HCT116 (cell line): ENCODE measurements around the gene ZNF618. TPM values are rescaled to one million over a fixed set of nuclear protein-coding genes. Genes with fewer than 3 reads are reported as not detected.

Source experiments
- ATAC-seq: fragments of 200-7000 bp; cut with Tn5 transposase; 2 replicates; pipeline ENCODE4 v1.9.1; 2020; ENCODE audit warnings: mild to moderate bottlenecking, moderate library complexity
- BruUV-seq: library from RNA; stranded (reverse); fragments of 400-500 nt; replicated peaks from 2 replicates; lab custom pipeline; 2021; lab: Mats Ljungman, UMichigan
- CTCF ChIA-PET: fragments of 300-600 bp; sonication (Branson Sonifier 250); formaldehyde crosslinking; loops from one replicate; lab custom pipeline; 2021; ENCODE audit warnings: antibody characterized with exemption; lab: Charles Lee
- POLR2A ChIA-PET: fragments of 300-600, 350-600 bp; sonication (Branson Sonifier 250); formaldehyde crosslinking; loops from one replicate; lab custom pipeline; 2021; ENCODE audit warnings: antibody characterized with exemption; lab: Charles Lee
- RAD21 ChIA-PET, 2 experiments: fragments of 300-600 bp; sonication (Branson Sonifier 250); formaldehyde crosslinking; loops; one replicate each; lab custom pipeline; 2023; ENCODE audit warnings: low total read pairs in 2 of 2; ENCODE audit not compliant: uncharacterized antibody in 2 of 2, unreplicated experiment in 2 of 2, low non-redundant PET in 1 of 2; lab: Charles Lee
- DNase-seq: peaks from one replicate; pipeline ENCODE4 v3.0.0-alpha.2; 2010; ENCODE audit warnings: low read depth, low spot score
- H2AFZ ChIP-seq: fragments of 200-600 bp; shearing (Covaris generic), sonication (generic); 2 replicates; pipeline ENCODE4 v1.6.1; 2017; ENCODE audit warnings: low read depth, mixed run types, mixed read lengths, antibody characterized with exemption, low read length; ENCODE audit not compliant: poor library complexity, severe bottlenecking
- H3K27ac ChIP-seq: 2 replicates; pipeline ENCODE4 v1.5.1; 2012; ENCODE audit warnings: low read depth, low read length
- H3K27me3 ChIP-seq: fragments of 200-600 bp; sonication (generic); 2 replicates; pipeline ENCODE4 v1.6.1; 2016; ENCODE audit warnings: mixed run types, low read length, mixed read lengths; ENCODE audit not compliant: insufficient read depth
- H3K36me3 ChIP-seq, 2 experiments: fragments of 200-500 bp in 1 of 2; fragments of 200-600 bp in 1 of 2; sonication (Bioruptor generic) in 1 of 2; sonication (generic) in 1 of 2; 2 replicates each; pipeline versions ENCODE4 v1.5.1 to v1.6.1; 2014 to 2016; ENCODE audit warnings: low read length in 2 of 2, inconsistent platforms in 1 of 2, mixed read lengths in 1 of 2, mixed run types in 1 of 2; ENCODE audit not compliant: insufficient read depth in 2 of 2, control insufficient read depth in 1 of 2
- H3K4me1 ChIP-seq, 2 experiments: fragments of 200-600 bp in 1 of 2; sonication (generic) in 1 of 2; 2 replicates each; pipeline versions ENCODE4 v1.5.1 to v1.6.1; 2012 to 2017; ENCODE audit warnings: low read length in 2 of 2, inconsistent platforms in 1 of 2, mild to moderate bottlenecking in 1 of 2, mixed read lengths in 1 of 2, mixed run types in 1 of 2, moderate library complexity in 1 of 2; ENCODE audit not compliant: insufficient read depth in 2 of 2, control insufficient read depth in 1 of 2
- H3K4me2 ChIP-seq: fragments of 200-600 bp; sonication (generic); 2 replicates; pipeline ENCODE4 v1.6.1; 2017; ENCODE audit warnings: mixed run types, low read length, mixed read lengths
- H3K4me3 ChIP-seq, 2 experiments: fragments of 200-600 bp in 1 of 2; sonication (generic) in 1 of 2; replicated peaks in 1 of 2; 2 replicates each; pipeline ENCODE4 v1.5.1; 2011 to 2016; ENCODE audit warnings: low read length in 2 of 2, control low read depth in 1 of 2, low read depth in 1 of 2, mild to moderate bottlenecking in 1 of 2, mixed read lengths in 1 of 2, mixed run types in 1 of 2
- H3K79me2 ChIP-seq: fragments of 200-600 bp; sonication (generic); 2 replicates; pipeline ENCODE4 v1.6.1; 2017; ENCODE audit warnings: mild to moderate bottlenecking, mixed run types, low read length, moderate library complexity, mixed read lengths; ENCODE audit not compliant: insufficient read depth
- H3K9ac ChIP-seq: fragments of 200-600 bp; sonication (generic); 2 replicates; pipeline ENCODE4 v1.6.1; 2016; ENCODE audit warnings: low read length, mixed read lengths
- H3K9me2 ChIP-seq: fragments of 200-600 bp; sonication (generic), shearing (Covaris generic); 2 replicates; pipeline ENCODE4 v1.6.1; 2017; ENCODE audit warnings: mixed run types, mild to moderate bottlenecking, moderate library complexity; ENCODE audit not compliant: insufficient read depth
- H3K9me3 ChIP-seq, 2 experiments: fragments of 200-500 bp in 1 of 2; fragments of 200-600 bp in 1 of 2; sonication (Bioruptor generic) in 1 of 2; sonication (generic) in 1 of 2; 2 replicates each; pipeline ENCODE4 v1.6.1; 2014 to 2017; ENCODE audit warnings: low read length in 2 of 2, mixed read lengths in 2 of 2, inconsistent platforms in 1 of 2, low read depth in 1 of 2, mild to moderate bottlenecking in 1 of 2, mixed run types in 1 of 2, moderate library complexity in 1 of 2; ENCODE audit not compliant: control insufficient read depth in 1 of 2, insufficient read depth in 1 of 2
- H4K20me1 ChIP-seq: fragments of 200-600 bp; sonication (generic), shearing (Covaris generic); 2 replicates; pipeline ENCODE4 v1.6.1; 2017; ENCODE audit warnings: mixed run types, mild to moderate bottlenecking, moderate library complexity; ENCODE audit not compliant: insufficient read depth
- RAD21 ChIP-seq: IDR thresholded peaks from 2 replicates; pipeline ENCODE4 v1.6.1; 2012; ENCODE audit warnings: low read depth, mild to moderate bottlenecking
- intact Hi-C: fragments of 100-400 bp; cut with micrococcal nuclease; formaldehyde crosslinking; loops from 2 replicates; pipeline ENCODE4 v1.10.0; 2022
- total RNA-seq: library from RNA; stranded (reverse); gene quantifications from one replicate; pipeline ENCODE4 v1.2.1, GENCODE V29; 2021; ENCODE audit not compliant: unreplicated experiment
- TF ChIP-seq, protein P1 (sequence below): IDR thresholded peaks from 2 replicates; pipeline ENCODE4 v1.6.1; 2012; ENCODE audit warnings: low read depth

The ZNF618 gene
- total RNA-seq, 1 experiment from 2014 or later: 13.5 TPM

DNA sequence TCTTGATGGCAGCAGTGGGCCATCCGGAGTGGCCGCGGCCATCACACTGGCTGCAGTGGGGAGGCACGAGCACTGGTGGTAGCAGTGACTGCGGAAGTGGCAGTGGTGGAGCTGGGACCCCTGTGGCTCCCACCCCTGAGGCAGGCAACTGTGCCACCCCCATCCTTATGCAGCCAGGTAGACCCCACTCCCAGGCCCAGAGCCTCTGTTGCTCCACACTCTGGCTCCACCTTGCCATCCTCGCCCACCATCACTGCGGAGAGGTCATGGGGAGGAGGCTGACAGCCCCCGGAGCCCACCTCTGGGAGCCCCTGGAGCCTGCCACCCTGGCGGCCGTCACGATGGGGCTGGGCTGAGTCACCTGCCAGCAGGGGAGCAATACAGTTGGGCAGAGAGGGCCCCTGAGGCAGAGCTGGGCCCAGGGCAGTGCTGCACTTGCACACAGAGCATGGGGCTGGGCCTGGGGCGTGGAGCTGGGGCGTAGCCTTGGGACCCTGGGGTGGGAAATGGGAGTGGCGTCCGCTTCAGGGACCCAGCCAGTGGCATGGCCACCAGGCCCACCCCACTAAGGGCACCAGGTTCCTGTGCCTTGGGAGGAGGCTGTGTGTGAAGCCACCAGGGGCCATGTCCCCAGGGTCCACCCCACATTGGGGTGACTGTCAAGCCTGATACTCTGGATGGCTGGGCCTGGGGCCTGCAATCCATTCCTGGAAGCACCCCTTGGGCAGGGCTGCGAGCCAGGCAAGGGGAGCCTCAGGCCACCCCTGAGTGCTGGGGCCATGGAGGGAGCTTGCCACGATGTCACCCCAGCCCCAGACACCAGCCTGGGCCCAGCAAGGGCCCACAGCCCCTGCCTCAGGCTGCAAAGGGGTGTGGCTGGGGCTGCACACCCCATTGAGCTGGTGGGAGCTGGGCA, 194.3 kb downstream of the ZNF618 start:
- no peak overlapping the region for H3K9ac ChIP-seq
- CTCF ChIA-PET: no interaction called here

More for the DNA sequence above, 194.3 kb downstream of the ZNF618 start:
- Histone ChIP-seq H3K4me2 (no peak overlapping the region), H3K27me3 (peaks cover 11% of the 10 kb centered on the region), H3K4me3 (no peak overlapping the region), H3K9me2 (no peaks in the 10 kb centered on the region), H3K4me1 (no peaks in the 10 kb centered on the region), H3K9me3 (no peaks in the 10 kb centered on the region), H3K27ac (no peak overlapping the region), H2AFZ (no peak overlapping the region), H3K79me2 (no peaks in the 10 kb centered on the region), H4K20me1 (no peaks in the 10 kb centered on the region), H3K36me3 (no peaks in the 10 kb centered on the region)
- ChIA-PET POLR2A (no interaction called here), RAD21 (no interaction called here)
- no TSS peak for BruUV-seq
- intact Hi-C loops: no loop called here
- no peak for DNase-seq
- no peak for TF ChIP-seq RAD21
- TF ChIP-seq, protein P1, sequence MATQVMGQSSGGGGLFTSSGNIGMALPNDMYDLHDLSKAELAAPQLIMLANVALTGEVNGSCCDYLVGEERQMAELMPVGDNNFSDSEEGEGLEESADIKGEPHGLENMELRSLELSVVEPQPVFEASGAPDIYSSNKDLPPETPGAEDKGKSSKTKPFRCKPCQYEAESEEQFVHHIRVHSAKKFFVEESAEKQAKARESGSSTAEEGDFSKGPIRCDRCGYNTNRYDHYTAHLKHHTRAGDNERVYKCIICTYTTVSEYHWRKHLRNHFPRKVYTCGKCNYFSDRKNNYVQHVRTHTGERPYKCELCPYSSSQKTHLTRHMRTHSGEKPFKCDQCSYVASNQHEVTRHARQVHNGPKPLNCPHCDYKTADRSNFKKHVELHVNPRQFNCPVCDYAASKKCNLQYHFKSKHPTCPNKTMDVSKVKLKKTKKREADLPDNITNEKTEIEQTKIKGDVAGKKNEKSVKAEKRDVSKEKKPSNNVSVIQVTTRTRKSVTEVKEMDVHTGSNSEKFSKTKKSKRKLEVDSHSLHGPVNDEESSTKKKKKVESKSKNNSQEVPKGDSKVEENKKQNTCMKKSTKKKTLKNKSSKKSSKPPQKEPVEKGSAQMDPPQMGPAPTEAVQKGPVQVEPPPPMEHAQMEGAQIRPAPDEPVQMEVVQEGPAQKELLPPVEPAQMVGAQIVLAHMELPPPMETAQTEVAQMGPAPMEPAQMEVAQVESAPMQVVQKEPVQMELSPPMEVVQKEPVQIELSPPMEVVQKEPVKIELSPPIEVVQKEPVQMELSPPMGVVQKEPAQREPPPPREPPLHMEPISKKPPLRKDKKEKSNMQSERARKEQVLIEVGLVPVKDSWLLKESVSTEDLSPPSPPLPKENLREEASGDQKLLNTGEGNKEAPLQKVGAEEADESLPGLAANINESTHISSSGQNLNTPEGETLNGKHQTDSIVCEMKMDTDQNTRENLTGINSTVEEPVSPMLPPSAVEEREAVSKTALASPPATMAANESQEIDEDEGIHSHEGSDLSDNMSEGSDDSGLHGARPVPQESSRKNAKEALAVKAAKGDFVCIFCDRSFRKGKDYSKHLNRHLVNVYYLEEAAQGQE: no peak
- TF ChIP-seq, all 23 proteins: peak for 0
- ATAC-seq: no peak
